Mesenchymal stem cell (in vitro differentiated cells and primary cell): Measurements from ENCODE around the gene ZFP57.
A peak's percentile ranks its signal among the peaks of the same experiment; 100 is the strongest.

Source experiments
- DNase-seq: peaks from one replicate; pipeline ENCODE4 v3.0.0-alpha.2; 2013
- H2AFZ ChIP-seq: one replicate; pipeline ENCODE4 v1.6.1; 2013; ENCODE audit warnings: low read depth, mild to moderate bottlenecking, control low read depth, inconsistent platforms, low read length, moderate library complexity
- H2AK5ac ChIP-seq: 2 replicates; pipeline ENCODE4 v1.6.1; 2013; ENCODE audit warnings: low read length, moderate library complexity, mild to moderate bottlenecking, inconsistent platforms; ENCODE audit not compliant: severe bottlenecking
- H2BK120ac ChIP-seq: one replicate; pipeline ENCODE4 v1.6.1; 2013; ENCODE audit warnings: low read depth, mild to moderate bottlenecking, inconsistent platforms, low read length, moderate library complexity
- H2BK12ac ChIP-seq, 2 experiments: one replicate each; pipeline ENCODE4 v1.6.1; 2013; ENCODE audit warnings: inconsistent platforms in 2 of 2, low read length in 2 of 2, mild to moderate bottlenecking in 2 of 2, moderate library complexity in 2 of 2, control low read depth in 1 of 2
- H2BK15ac ChIP-seq: one replicate; pipeline ENCODE4 v1.6.1; 2013; ENCODE audit warnings: mild to moderate bottlenecking, low read depth, inconsistent platforms; ENCODE audit not compliant: poor library complexity, severe bottlenecking
- H2BK5ac ChIP-seq: 2 replicates; pipeline ENCODE4 v1.6.1; 2013; ENCODE audit warnings: low read depth, mild to moderate bottlenecking, low read length, control low read depth, inconsistent platforms; ENCODE audit not compliant: poor library complexity, severe bottlenecking
- H3K14ac ChIP-seq, 2 experiments: one replicate each; pipeline ENCODE4 v1.6.1; 2013; ENCODE audit warnings: inconsistent platforms in 2 of 2, low read length in 2 of 2, control low read depth in 1 of 2, mild to moderate bottlenecking in 1 of 2, moderate library complexity in 1 of 2
- H3K18ac ChIP-seq, 2 experiments: one replicate each; pipeline ENCODE4 v1.6.1; 2013; ENCODE audit warnings: inconsistent platforms in 2 of 2, low read length in 2 of 2, control low read depth in 1 of 2, low read depth in 1 of 2, mild to moderate bottlenecking in 1 of 2
- H3K23ac ChIP-seq, 2 experiments: one replicate each; pipeline ENCODE4 v1.6.1; 2013; ENCODE audit warnings: inconsistent platforms in 2 of 2, low read length in 2 of 2, mild to moderate bottlenecking in 2 of 2, moderate library complexity in 2 of 2, control low read depth in 1 of 2
- H3K27ac ChIP-seq: 2 replicates; pipeline ENCODE4 v1.5.1; 2013; ENCODE audit warnings: mild to moderate bottlenecking, moderate library complexity, low read length, control low read depth, inconsistent platforms; ENCODE audit not compliant: poor library complexity, severe bottlenecking
- H3K27me3 ChIP-seq, 2 experiments: 2 replicates each; pipeline versions ENCODE4 v1.6.1 to v1.7.0; 2013; ENCODE audit warnings: low read length in 2 of 2, mild to moderate bottlenecking in 2 of 2, moderate library complexity in 2 of 2, control low read depth in 1 of 2, inconsistent platforms in 1 of 2; ENCODE audit not compliant: control insufficient read depth in 1 of 2, insufficient read depth in 1 of 2
- H3K36me3 ChIP-seq, 2 experiments: 2 replicates each; pipeline versions ENCODE4 v1.6.1 to v1.7.0; 2013; ENCODE audit warnings: low read length in 2 of 2, control low read depth in 1 of 2, inconsistent platforms in 1 of 2, low read depth in 1 of 2, mild to moderate bottlenecking in 1 of 2; ENCODE audit not compliant: insufficient read depth in 2 of 2, control insufficient read depth in 1 of 2
- H3K4ac ChIP-seq, 2 experiments: one replicate each; pipeline ENCODE4 v1.6.1; 2013; ENCODE audit warnings: inconsistent platforms in 2 of 2, low read length in 2 of 2, mild to moderate bottlenecking in 2 of 2, moderate library complexity in 2 of 2, control low read depth in 1 of 2, low read depth in 1 of 2
- H3K4me1 ChIP-seq: 2 replicates; pipeline ENCODE4 v1.6.1; 2013; ENCODE audit warnings: low read depth, low read length, control low read depth; ENCODE audit not compliant: control insufficient read depth, insufficient read depth
- H3K4me2 ChIP-seq: 2 replicates; pipeline ENCODE4 v1.6.1; 2013; ENCODE audit warnings: low read length, mild to moderate bottlenecking, inconsistent platforms; ENCODE audit not compliant: poor library complexity, severe bottlenecking
- H3K4me3 ChIP-seq, 2 experiments: 2 replicates each; pipeline versions ENCODE4 v1.5.1 to v1.7.0; 2013; ENCODE audit warnings: low read length in 2 of 2, mild to moderate bottlenecking in 2 of 2, control low read depth in 1 of 2, low read depth in 1 of 2; ENCODE audit not compliant: insufficient read depth in 1 of 2
- H3K79me1 ChIP-seq: replicated peaks from 2 replicates; pipeline ENCODE4 v1.6.1; 2013; ENCODE audit warnings: mild to moderate bottlenecking, control low read depth, low read length, inconsistent platforms; ENCODE audit not compliant: poor library complexity, severe bottlenecking
- H3K9ac ChIP-seq: 2 replicates; pipeline ENCODE4 v1.7.0; 2013; ENCODE audit warnings: mild to moderate bottlenecking, low read length, moderate library complexity
- H3K9me3 ChIP-seq: 2 replicates; pipeline ENCODE4 v1.7.0; 2013; ENCODE audit warnings: mild to moderate bottlenecking, low read length; ENCODE audit not compliant: control insufficient read depth
- H4K8ac ChIP-seq: one replicate; pipeline ENCODE4 v1.6.1; 2013; ENCODE audit warnings: inconsistent platforms, mild to moderate bottlenecking, low read length, moderate library complexity
- H4K91ac ChIP-seq: one replicate; pipeline ENCODE4 v1.6.1; 2013; ENCODE audit warnings: mild to moderate bottlenecking, low read length, inconsistent platforms
- WGBS: methylation state at CpG from one replicate; pipeline ENCODE4 v1.1.7; 2013; ENCODE audit warnings: mixed read lengths; 5-methylcytosine and 5-hydroxymethylcytosine counted together

ZFP57 gene

DNA sequence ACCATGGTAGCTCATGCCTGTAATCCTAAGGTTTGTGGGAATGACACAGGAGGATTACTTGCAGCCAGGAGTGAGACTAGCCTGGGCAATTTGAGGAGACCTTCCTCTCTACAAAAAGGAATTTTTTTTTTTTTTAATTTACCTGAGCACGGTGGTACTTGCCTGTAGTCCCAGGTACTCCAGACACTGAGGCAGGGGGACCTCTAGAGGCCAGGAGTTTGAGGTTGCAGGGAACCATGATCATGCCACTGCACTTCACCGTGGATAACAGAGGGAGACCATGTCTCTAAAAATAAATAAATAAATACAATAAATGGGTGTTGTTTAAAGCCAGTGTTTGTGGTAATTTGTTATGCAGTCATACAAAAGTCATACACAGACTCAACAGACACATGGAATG lies 39.9 kb upstream of the ZFP57 start:
- Histone ChIP-seq H3K23ac (no peak overlapping the region), H3K4me3 (no peak overlapping the region), H2BK15ac (no peak overlapping the region), H3K9me3 (no peaks in the 10 kb centered on the region), H4K8ac (no peak overlapping the region), H2BK120ac (no peak overlapping the region), H3K27ac (no peak overlapping the region), H3K4me1 (peaks cover 10% of the 10 kb centered on the region), H3K27me3 (peaks cover 9 to 32% of the 10 kb centered on the region in 2 experiments), H4K91ac (no peak overlapping the region), H2BK5ac (no peak overlapping the region), H3K4ac (no peak overlapping the region), H3K79me1 (no peaks in the 10 kb centered on the region), H2BK12ac (no peak overlapping the region), H2AFZ (no peak overlapping the region), H3K4me2 (no peak overlapping the region), H3K14ac (no peak overlapping the region), H3K18ac (no peak overlapping the region), H2AK5ac (no peak overlapping the region), H3K9ac (no peak overlapping the region), H3K36me3 (peaks cover 0 to 2% of the 10 kb centered on the region in 2 experiments)
- DNase-seq: no peak
- WGBS: 6% methylated on average over 1 of the region's 2 CpGs

DNA sequence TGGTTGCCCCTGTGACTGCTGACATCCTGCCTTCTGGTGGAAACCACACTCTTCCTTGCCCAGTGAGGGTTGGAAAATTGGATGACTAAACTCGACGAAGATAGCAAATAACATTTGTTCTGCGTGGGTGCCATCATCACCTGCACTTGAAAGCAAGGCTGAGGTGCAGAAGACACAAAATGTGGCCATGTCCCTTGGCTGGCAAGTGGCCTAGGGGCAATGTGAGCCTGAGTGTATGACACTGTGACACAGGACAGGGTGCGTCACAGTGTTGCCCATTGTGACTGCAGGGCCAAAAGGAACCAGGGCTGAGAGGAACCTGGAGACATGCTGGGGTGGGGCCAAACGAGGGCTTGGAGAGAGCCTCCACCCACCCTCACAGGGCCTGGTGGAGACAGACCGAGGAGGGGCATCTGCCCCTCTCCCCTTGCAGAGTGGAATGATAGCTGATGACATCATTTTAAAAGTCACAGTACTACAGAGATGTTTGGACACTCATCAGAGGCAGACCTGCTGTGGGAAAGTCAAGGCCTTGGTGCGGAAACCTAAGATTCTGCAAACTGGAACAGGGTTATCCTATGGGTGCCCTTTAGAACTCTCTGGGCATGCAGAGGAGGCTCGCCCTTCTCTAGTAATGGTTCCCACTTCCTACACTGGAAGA lies 29.5 kb upstream of the ZFP57 start:
- Histone ChIP-seq H3K4me1 (no peaks in the 10 kb centered on the region), H3K4me3 (no peak overlapping the region)

DNA sequence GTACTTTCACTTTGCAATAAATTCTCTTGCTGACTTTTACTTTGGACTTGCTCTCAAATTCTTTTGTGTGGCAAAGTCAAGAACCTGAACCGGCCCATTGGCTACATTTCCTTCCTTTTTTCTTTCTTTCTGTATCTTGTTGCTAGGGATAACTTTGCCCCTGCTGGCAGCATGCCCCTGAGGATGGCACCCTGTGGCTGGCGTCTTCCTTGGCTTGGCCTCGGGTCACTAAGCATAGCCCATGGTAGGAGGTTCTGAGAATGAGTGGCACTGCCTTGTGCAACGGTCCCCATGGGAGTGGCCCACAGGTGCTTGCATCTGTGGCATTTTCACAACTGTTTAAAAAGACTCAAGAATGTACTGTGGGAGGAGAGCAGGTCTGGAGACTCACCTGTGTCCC lies 28.2 kb upstream of the ZFP57 start:
- Histone ChIP-seq H3K4me2 (no peak overlapping the region), H2BK12ac (no peak overlapping the region), H4K8ac (no peak overlapping the region), H3K27ac (no peak overlapping the region), H3K36me3 (no peaks in the 10 kb centered on the region), H2BK5ac (no peak overlapping the region), H3K4ac (no peak overlapping the region), H3K23ac (no peak overlapping the region), H3K9ac (no peak overlapping the region), H3K14ac (no peak overlapping the region), H2AK5ac (no peak overlapping the region), H2BK15ac (no peak overlapping the region), H3K18ac (no peak overlapping the region), H2BK120ac (no peak overlapping the region), H3K9me3 (no peaks in the 10 kb centered on the region), H3K4me1 (no peaks in the 10 kb centered on the region), H3K27me3 (peaks cover 69 to 73% of the 10 kb centered on the region in 2 experiments), H2AFZ (no peak overlapping the region), H3K79me1 (no peaks in the 10 kb centered on the region), H3K4me3 (no peak overlapping the region), H4K91ac (no peak overlapping the region)
- DNase-seq: no peak
- WGBS: 57% methylated on average over 4 of the region's 4 CpGs

More for the DNA sequence above, 29.5 kb upstream of the ZFP57 start:
- Histone ChIP-seq H3K27me3 (peaks cover 65% of the 10 kb centered on the region in 2 experiments), H2AFZ (no peak overlapping the region), H3K18ac (no peak overlapping the region), H3K36me3 (no peaks in the 10 kb centered on the region), H3K14ac (no peak overlapping the region), H2BK5ac (no peak overlapping the region), H3K23ac (no peak overlapping the region), H3K27ac (no peak overlapping the region), H3K4me2 (no peak overlapping the region), H2BK120ac (no peak overlapping the region), H3K79me1 (no peaks in the 10 kb centered on the region), H4K8ac (no peak overlapping the region), H2AK5ac (no peak overlapping the region), H2BK12ac (no peak overlapping the region), H3K9ac (no peak overlapping the region), H4K91ac (no peak overlapping the region), H3K9me3 (no peaks in the 10 kb centered on the region), H3K4ac (no peak overlapping the region), H2BK15ac (no peak overlapping the region)
- whole genome bisulfite sequencing: 83% methylated on average over 6 of the region's 8 CpGs
- DNase-seq: no peak

DNA sequence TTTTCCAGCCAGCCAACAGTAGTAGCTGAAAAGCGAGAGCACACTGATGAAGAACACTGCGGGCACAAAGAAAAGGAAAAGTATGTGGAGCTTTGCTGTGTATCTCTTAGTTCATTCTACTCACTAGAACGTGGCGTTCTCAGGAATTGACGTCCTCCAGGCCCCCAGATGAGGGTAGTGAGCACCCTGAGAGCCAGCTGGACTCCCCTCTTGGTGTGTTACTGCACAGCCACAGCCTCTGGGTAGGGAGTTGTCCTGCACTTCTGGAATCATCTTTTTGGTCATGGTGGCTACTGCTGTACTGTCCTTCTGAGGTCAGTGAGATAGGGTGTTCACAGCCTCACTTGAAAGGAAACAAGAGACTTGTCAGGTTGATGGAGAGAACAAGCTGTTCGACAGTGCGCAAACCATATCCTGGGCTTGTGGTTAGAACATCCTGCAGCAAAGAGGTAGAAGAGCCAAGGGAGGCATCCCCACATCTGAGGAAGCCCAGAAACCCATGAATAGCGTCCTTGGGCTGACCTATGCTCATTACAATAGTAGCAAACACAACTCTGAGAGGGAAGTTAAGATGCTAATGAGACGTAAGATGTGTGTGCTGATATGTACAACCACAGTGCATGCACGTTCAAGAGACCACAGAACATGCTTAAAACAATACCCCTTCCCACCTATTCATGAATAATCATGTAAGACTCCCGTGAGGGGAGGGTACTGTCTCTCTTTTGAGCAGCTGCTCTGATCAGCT lies 27.7 kb upstream of the ZFP57 start:
- no peak overlapping the region for H2BK5ac ChIP-seq
- H3K36me3 ChIP-seq: no peaks in the 10 kb centered on the region
- H2AK5ac ChIP-seq: no peak overlapping the region
- DNase-seq: no peak
- no peak overlapping the region for H2BK15ac ChIP-seq
- no peak overlapping the region for H3K27ac ChIP-seq
- no peak overlapping the region for H2AFZ ChIP-seq
- H3K4ac ChIP-seq: no peak overlapping the region
- no peak overlapping the region for H3K18ac ChIP-seq
- H4K8ac ChIP-seq: peak overlapping the region; percentile 17
- no peak overlapping the region for H3K4me3 ChIP-seq
- H3K23ac ChIP-seq: no peak overlapping the region
- no peaks in the 10 kb centered on the region for H3K9me3 ChIP-seq
- H2BK120ac ChIP-seq: no peak overlapping the region
- no peaks in the 10 kb centered on the region for H3K4me1 ChIP-seq
- no peaks in the 10 kb centered on the region for H3K79me1 ChIP-seq
- no peak overlapping the region for H3K4me2 ChIP-seq
- no peak overlapping the region for H2BK12ac ChIP-seq
- no peak overlapping the region for H3K9ac ChIP-seq
- H4K91ac ChIP-seq: no peak overlapping the region
- no peak overlapping the region for H3K14ac ChIP-seq
- peaks cover 67 to 77% of the 10 kb centered on the region in 2 experiments for H3K27me3 ChIP-seq
- WGBS: 68% methylated on average over 11 of the region's 11 CpGs
